Fibroblast of pulmonary artery (primary cell): ENCODE measurements around the gene USP13.
"Not testable (repeated sequence)": the region's sequence is repeated elsewhere in the genome, so short reads cannot be mapped to it uniquely, and the experiment has no call there.

Experiments used
- DNase-seq: peaks from one replicate; pipeline ENCODE4 v3.0.0-alpha.2; 2010; ENCODE audit warnings: low read depth
- H3K4me3 ChIP-seq: replicated peaks from 2 replicates; pipeline ENCODE4 v1.5.1; 2011; ENCODE audit warnings: low read depth, mild to moderate bottlenecking, control low read depth, low read length, moderate library complexity
- TF ChIP-seq, protein P1 (sequence below): IDR thresholded peaks from 2 replicates; pipeline ENCODE4 v1.5.1; 2011; ENCODE audit warnings: mild to moderate bottlenecking, control low read depth, low read length, inconsistent platforms; ENCODE audit errors: missing control alignments

Gene USP13

DNA sequence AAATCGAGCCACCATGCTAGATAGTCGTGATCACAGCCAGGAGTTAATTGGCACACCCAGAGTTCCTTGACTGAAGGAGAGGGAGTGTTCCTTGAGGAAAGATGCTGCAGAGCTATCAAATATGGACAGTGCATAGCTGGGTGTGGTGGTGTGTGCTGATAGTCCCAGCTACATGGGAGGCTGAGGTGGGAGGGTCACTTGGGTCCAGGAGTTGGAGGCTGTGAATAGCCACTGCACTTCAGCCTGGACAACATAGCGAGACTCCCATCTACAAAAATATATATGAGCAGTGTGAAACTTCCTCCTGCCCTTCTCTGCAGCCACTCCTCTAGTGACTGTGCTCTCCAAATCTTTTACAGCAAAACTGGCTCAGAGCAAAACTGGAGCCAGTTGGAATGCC is 10.0 kb upstream of the USP13 start:
- DNase-seq, result no peak
- H3K4me3 ChIP-seq, result no peak overlapping the region
- TF ChIP-seq, protein P1, sequence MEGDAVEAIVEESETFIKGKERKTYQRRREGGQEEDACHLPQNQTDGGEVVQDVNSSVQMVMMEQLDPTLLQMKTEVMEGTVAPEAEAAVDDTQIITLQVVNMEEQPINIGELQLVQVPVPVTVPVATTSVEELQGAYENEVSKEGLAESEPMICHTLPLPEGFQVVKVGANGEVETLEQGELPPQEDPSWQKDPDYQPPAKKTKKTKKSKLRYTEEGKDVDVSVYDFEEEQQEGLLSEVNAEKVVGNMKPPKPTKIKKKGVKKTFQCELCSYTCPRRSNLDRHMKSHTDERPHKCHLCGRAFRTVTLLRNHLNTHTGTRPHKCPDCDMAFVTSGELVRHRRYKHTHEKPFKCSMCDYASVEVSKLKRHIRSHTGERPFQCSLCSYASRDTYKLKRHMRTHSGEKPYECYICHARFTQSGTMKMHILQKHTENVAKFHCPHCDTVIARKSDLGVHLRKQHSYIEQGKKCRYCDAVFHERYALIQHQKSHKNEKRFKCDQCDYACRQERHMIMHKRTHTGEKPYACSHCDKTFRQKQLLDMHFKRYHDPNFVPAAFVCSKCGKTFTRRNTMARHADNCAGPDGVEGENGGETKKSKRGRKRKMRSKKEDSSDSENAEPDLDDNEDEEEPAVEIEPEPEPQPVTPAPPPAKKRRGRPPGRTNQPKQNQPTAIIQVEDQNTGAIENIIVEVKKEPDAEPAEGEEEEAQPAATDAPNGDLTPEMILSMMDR, result no peak

DNA sequence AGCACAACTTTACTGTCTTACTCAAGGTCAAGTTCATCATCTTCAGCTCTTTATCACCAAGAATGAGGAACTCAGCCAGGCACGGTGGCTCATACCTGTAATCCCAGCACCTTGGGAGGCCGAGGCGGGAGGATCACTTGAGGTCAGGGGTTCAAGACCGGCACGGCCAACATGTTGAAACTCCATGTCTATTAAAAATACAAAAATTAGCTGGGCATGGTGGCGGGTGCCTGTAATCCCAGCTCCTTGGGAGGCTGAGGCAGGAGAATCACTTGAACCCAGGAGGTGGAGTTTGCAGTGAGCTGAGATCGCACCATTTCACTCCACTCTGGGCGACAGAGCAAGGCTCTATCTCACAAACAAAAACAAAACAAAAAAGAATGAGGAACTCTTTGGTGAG is 9.0 kb upstream of the USP13 start:
- not testable (repeated sequence) for DNase-seq, H3K4me3 ChIP-seq

DNA sequence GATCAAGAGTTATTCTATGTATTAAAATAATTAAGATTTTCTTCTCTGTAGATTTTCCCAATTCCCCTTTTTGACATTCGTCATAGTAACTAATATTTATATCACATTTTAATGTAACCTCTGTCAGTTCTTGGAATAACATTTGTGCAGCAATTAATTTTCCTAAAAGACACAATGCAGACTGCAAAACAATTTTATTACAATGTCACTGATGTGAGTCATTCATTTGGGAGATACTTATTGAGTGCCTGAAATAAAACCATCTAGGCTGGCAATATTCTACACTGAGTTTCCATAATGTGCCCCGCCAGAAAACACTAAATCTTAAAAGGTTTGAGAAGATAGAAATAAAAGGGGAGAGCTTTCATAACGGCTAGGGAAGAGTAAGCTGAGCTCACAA is 6.7 kb upstream of the USP13 start:
- H3K4me3 ChIP-seq, result no peak overlapping the region
- no peak for DNase-seq
- TF ChIP-seq, protein P1, result no peak

DNA sequence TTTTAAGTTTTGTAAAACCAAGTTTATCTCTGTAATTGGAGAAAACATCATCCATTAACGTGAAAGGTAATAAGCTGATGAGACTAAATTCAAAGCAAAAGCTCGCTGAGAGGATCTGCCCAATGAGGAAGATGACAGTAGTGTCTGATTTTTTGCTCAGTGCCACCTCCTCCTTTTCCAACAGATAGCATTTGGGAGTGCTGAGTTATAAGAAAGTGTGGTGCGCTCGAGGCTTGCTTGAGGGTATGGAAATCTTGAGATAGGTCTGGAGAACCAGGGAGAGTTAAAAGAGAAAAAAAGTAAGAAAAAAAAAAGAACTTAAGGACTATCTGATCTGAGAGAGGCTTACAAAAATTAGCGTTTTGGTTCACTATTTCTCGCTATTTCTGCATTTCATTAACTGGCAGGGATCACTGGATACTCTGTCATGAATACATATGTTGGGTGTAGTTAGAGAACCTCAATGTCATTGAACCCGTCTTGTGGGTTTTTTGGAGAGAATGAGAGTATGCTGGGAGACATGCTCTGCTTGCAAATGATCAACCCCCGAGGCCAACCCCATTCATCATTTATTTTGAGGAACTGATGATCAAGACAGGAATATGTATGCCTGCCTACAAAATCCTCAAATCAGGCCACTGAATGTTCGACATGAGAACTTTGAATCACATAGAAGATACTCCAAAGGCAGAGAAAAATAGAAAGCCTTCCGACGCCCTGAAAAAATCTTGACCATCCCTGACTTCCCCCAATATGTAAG is 973 bp upstream of the USP13 start:
- TF ChIP-seq, protein P1, result no peak
- peak overlapping the region; percentile 79 for H3K4me3 ChIP-seq
- DNase-seq, result no peak

DNA sequence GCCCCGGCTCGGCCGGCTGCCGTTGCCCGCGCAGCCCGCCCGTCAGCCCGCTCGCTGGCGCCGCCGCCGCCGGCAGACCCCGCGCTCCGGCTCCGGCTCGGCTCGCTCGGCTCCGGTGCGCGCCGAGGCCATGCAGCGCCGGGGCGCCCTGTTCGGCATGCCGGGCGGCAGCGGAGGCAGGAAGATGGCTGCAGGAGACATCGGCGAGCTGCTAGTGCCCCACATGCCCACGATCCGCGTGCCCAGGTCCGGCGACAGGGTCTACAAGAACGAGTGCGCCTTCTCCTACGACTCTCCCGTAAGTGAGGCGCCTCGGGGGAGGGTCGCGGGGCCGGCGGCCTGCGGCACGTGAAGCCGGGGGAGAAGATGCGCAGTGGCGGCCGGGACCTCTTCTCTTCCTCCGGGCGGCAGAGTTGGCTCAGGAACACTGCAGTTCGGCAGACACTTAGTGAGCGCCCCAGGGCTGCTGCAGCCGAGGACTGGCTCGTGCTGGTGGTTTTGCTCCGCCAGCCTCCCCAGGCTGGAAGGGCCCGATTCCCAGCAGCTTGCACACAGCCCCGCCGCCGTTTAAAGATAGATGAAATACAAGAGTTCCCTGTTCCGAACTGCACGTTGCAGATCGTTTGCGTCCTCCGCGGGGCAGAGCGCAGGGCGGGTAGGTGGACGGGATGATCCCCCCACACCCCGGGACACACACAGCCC is 407 bp downstream of the USP13 start:
- DNase-seq, result peak; percentile 85
- peak overlapping the region; percentile 79 for H3K4me3 ChIP-seq
- TF ChIP-seq, protein P1, result no peak

DNA sequence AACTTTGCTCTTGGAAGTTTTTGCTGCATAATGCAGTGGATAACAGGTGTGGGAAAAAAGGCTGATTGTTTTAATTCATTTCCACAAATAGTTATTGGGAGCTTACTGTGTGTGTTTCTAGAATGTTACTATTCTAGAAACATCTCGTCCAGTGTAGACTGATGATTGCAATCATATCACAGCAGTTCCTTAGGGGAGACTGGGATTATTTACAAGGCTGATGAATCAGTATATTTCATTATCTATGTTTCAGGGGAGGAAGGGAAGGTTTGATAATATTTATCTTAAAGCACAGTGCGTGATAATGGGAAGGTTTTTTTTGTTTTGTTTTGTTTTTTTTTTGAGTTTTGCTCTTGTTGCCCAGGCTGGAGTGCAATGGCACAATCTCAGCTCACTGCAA is 2.4 kb downstream of the USP13 start:
- no peak overlapping the region for H3K4me3 ChIP-seq
- TF ChIP-seq, protein P1, result no peak
- DNase-seq, result no peak

DNA sequence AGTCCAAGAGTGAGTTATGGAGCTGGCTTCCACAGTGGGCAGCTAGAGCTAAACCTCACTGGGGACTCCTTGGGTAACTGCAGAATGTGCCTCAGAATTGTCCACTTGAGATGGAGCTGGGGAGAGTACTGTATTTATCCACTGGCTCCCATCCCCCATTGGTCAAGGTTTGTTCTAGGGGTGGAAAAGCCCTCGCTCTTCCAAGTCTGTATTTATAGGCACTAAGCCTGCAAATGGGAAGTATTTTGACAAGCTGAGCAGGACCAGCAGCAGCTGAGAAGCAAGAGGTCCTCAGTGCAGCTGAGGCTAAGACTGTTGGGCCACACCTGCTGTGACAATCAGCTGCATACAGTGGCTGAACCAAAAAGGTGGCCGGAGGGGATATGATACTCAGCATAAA is 5.8 kb downstream of the USP13 start:
- DNase-seq, result no peak
- TF ChIP-seq, protein P1, result no peak
- H3K4me3 ChIP-seq, result no peak overlapping the region
